HEK293 (cell line): ENCODE measurements around the gene DCDC2B.

Experiments
- HOXA7 ChIP-seq: sonication (generic); formaldehyde crosslinking; IDR thresholded peaks from 2 replicates; pipeline ENCODE4 v1.8.1; 2022; ENCODE audit warnings: missing genetic modification reagents, borderline replicate concordance
- ZNF133 ChIP-seq: fragments of 450-650 bp; formaldehyde crosslinking; IDR thresholded peaks from 2 replicates; pipeline ENCODE4 v1.5.1; 2016; ENCODE audit warnings: missing biosample characterization, missing genetic modification characterization
- ZNF274 ChIP-seq, 2 experiments: fragments of 200-500 bp in 1 of 2; fragments of 450-650 bp in 1 of 2; sonication (Bioruptor generic) in 1 of 2; formaldehyde crosslinking in 1 of 2; IDR thresholded peaks; 2 replicates each; pipeline versions ENCODE4 v1.5.1 to v1.6.1; 2014 to 2016; ENCODE audit warnings: borderline replicate concordance in 1 of 2, inconsistent platforms in 1 of 2, low read length in 1 of 2, missing biosample characterization in 1 of 2, missing genetic modification characterization in 1 of 2

DNA sequence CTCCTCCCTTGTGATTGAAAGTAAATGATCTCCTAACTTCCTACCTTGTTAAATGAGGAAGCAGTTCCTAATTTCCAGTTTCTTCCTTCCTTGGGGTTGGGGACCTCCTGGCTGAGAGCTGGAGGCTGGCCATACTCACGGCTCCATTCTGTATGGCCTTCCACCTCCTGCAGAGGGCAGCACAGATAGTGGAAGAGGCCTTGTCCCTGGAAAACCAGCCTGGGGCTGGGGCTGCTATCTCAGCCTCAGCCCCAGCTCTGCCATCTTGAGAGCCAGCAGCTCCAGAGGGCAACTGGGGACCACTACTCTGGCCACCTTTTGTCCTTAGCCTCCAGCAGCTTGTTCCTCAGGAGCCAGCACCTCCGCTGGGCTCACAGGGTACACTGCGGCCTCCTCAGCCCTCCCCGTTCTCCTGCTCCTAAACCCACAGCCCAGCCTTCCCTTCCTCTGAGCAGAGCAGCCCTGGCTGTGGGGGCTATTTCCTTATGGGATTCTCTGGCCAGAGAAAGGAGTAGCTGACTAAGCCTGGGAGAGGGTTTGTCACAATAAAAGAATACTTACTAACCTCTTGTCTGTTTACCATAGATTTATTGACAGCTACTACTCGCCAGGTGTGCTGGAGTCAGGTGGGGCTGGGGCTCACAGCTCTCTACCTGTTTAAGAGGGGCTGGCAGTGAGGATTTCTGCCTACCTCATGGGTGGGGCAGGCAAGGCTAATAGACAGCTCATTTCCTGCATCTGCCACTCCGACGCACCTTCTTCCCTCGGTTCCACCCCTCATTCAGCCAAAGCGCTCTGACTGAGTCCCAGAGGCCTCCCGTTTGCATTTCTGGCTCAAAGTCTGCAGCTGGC, 7.0 kb downstream of the DCDC2B start:
- no peak for TF ChIP-seq ZNF133 (tag by site-specific recombination)
- no peak for TF ChIP-seq HOXA7
- TF ChIP-seq ZNF274 (IDR thresholded peaks at IDR 0.05; ENCODE audit: low read length) = no peak
- no peak for TF ChIP-seq ZNF274 (tag by site-specific recombination; IDR thresholded peaks at IDR 0.05; ENCODE audit: borderline replicate concordance)
